Panc1 (cell line): ENCODE measurements around the gene PEAR1.

Source experiments
- CTCF ChIP-seq: fragments of 450-650 bp; IDR thresholded peaks from 2 replicates; pipeline ENCODE4 v1.5.1; 2017; ENCODE audit warnings: mild to moderate bottlenecking
- POLR2AphosphoS5 ChIP-seq: IDR thresholded peaks from 2 replicates; pipeline ENCODE4 v1.6.1; 2012; ENCODE audit warnings: mild to moderate bottlenecking, low read depth, low read length, moderate library complexity

DNA sequence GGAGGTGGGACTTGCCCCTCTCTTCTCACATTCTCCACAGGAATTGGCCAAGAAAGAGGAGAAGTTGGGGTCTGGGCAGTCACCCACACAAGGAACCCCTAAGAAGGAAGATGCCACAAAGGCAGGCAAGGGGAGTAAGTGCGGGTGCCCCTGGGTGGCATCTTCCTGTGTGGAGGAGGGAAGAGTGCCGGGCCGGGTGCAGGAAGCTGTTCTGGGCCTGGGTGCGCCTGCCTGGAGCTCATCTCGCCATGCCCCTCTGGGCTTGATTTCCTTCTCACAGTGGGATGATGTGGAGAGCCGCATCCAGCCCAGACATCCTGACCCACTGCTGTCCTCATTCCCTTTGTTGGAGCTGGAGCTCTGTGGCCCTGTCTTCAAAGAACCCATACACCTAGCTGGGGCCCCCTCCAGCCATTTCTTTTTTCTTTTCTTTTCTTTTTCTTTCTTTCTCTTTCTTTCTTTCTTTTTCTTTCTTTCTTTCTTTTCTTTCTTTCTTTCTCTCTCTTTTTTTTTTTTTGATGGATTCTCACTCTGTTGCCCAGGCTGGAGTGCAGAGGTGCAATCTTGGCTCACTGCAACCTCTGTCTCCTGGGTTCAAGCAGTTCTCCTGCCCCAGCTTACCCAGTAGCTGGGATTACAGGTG, 36.2 kb downstream of the PEAR1 start:
- TF ChIP-seq CTCF: no peak
- no peak for TF ChIP-seq POLR2AphosphoS5
